NCI-H2029 treated with DMSO at 0.1 percent for 48 hours (cell line): Measurements from ENCODE around the gene AFF1.

ENCODE experiments used
- DNase-seq: peaks from one replicate; lab custom pipeline; 2025; lab: John Stamatoyannopoulos, UW

The AFF1 gene

DNA sequence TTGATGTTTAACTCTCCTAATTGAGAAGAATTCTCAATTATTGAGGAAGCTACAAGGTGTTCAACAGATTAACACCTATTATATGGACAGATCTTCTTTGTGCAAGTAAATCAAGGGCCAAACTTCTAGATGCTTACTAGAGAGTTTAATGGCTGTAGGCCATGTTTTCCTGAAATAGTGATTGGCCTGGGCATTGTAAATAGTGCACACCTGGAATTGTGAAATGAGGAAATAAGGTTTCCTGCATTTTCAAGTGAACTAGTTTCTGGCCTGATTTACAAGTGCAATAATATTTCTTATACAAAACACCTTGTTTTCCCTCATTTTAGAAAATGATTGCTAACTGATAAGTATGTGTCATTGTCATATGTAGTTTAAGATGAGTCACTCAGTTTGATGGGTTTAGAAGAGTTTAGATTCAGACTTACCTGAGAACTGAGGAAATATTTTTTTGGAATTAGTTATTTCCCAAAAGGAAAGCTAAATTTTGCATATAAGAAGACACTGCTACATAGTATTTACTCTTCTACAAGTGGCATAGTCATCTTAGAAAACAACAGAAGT, 21.2 kb downstream of the AFF1 start:
- no peak for DNase-seq

GRCh38 chr4:86957215-86957614, 22.4 kb downstream of the AFF1 start:
- no peak for DNase-seq

DNA sequence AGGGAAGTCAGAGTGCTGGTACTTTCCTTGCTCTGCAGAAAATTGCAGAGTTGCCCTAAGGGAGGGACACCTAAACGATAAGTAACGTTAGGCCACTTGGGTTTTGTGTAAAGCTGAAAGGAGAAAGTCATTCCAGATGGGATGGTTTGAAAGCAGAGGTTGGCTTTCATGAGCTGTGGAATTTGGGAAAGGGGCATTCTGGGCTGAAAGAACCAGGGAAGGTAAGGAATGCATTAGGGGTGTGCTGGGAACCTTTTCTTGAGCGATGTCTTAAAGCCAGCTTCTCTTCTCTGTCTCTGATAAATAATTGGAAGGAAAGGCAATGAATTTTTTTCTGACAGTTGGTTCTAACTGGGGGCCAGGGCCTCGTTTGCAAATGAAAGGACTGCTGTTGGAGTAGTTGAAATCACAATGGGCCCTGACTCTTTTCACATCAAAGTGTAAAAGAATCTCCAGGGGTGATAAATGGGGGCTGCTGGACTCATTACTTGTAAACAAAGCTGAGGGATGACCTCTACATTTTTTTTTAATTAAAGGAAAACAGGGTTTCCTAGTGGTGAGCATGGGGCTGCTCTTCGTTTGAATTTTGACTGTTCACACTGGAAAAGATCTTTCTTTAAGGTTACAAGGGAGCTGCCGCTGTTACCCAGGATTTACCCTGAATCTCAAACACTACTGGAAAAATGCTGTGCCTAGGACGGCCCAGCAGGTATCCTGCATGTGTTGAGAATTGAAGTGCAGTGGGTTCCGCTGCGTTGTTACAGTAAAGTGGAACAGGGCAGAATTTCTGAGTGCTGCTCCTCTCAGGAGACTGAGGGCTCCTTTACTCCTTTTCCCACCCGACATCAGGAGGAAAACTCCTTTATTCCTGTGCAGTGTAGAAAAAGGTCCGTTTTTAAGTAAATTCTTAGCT, 25.0 kb downstream of the AFF1 start:
- DNase-seq, result no peak

GRCh38 chr4:86960557-86960961, 25.7 kb downstream of the AFF1 start:
- DNase-seq, result no peak

DNA sequence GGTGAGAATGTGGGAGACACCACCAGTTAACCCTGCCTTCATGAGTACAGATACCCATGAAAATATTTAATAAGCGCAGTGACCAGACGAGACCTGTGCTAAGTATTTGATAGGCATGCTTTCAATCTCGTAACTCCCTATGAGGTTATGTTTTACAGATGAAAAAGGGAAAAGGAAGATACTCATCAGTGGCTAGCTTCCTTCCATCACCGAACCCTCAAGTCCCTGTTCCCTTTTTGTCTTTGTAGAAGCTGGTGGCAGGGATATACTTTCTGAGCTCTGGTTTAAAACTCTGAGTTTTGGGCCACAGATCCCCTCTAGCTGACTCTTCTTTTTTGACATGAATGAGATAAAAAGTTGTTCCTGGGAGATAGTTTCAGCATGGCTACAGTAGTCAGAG, 26.3 kb downstream of the AFF1 start:
- DNase-seq, result no peak

DNA sequence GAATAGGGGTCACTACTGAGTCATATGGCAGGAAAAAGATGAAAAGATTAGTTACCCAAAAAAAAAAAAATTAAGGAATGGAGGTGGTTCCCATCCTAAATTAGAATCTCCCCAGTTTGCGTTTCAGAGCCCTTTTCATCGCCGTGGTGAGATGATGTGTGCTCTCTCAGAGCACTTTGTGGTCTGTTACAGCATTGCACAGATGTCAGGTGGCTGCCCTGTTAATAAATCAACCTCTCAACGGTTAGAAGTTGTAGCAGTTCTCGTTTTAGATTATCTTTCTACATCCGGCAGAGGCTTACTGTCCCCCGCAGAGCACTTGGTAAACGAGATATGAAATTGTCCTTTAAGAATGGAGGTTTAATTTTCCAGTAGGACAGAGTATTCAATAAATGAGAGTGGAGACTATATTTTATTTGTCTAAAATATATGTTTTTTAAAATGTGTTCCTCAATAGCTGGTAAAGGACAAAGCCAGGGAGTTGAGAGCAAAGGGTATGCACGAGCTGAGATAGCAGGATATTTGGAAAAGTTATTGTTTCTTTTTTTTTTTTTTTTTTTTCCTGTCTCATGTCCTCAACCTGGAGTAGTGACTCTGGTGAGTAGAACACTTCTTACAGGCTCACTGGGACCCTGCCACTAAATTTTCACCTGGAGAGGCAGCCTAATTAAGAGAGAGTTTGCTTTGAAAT, 26.9 kb downstream of the AFF1 start:
- no peak for DNase-seq

GRCh38 chr4:86963697-86964096, 28.9 kb downstream of the AFF1 start:
- no peak for DNase-seq

- no peak for DNase-seq
Measured at GRCh38 chr4:86965019-86965976, 30.5 kb downstream of the AFF1 start.

DNA sequence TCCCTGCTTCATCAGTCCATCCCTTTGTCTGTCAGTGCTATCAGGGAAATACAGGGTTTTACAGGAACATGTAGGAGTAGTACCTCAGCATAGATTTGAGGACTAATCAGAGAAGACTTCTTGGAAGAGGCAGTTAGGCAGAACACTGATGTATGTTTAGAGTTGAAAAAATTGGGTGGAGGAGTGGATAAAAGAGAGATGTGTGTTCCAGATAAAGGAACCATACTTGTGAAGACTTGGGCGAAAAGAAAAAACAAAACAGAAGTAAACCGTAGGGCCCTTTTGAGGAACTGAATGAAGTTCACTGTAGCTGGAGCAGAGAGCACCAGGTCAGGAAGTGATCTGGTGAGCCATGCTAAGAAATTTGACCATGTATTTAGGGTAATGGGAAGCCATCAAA, 32.3 kb downstream of the AFF1 start:
- no peak for DNase-seq

DNA sequence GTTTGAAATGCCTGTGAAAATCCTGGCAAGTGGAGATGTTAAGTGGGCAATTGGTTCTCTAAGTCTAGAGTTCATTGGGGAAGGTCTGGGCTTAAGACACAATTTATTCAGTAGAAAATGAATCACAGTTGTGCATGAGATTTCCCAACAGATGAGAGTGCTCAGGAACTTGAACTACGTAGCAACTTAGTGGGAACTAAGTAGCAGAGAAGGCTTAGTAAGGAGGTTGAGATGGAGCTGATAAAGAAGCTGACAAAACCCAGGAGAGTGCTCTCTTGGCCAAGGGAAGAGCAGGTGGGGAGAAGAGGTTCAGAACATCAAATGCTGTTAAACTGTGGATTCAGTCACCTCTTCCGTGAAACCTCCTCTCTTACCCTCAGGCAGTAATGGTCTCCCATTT, 33.0 kb downstream of the AFF1 start:
- no peak for DNase-seq

- no peak for DNase-seq
Measured at GRCh38 chr4:86968547-86968946, 33.7 kb downstream of the AFF1 start.

DNA sequence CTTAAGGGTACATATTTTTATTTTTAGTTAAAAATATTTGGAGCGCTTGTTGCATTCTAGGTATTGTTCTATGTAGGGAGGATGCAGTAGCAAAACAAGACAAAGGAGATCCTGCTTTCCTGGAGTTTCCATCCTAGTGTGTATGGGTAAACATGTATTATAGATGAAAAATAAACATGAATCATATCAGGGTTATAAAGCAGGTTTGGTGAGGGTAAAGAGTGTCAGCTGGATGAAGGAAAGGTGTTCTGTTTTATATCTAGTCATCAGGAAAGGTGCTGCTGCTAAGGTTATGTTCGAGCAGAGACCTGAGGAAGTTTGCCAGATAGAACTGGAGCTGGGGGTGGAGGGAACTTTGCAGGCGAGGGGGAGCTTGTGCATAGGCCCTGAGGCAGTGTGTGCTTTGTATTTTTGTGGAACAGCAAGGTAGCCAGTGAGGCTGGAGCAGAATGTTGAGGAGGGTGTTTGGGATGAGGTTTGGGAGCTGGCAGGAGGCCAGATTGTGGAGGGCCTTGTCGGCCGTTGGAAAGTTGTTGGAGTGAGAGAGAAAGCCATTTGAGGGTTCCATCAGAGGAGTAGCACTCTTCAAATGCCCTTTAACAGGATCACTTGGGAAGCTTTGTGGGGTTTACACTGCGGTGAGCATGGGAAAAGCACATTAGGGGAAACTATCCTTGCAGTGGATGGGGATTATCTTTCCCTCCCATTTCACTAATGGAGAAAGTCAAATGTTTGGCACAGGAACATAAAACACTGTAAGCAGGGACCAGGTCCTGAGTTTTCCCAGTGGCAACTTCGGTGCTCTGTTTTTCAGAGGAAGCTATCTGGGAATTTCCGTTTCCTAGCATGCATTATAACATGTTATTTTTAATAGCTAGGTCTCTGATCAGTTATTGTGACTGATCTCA, 35.9 kb downstream of the AFF1 start:
- no peak for DNase-seq

DNA sequence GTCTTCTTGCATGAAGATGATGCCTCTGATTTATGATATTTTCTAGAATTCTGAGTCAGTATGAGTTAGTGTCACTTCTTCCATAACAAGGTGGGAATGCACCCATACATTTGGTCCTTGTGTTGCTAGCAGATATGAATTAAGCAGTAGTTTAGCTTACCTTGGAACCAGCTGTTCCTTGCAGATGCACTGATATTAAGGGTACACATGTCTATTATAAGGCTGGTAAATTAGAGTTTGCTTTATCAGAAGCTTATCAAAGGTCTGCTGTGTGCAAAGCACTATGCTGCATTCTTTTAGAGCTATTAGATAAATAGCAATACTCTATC, 36.5 kb downstream of the AFF1 start:
- no peak for DNase-seq

DNA sequence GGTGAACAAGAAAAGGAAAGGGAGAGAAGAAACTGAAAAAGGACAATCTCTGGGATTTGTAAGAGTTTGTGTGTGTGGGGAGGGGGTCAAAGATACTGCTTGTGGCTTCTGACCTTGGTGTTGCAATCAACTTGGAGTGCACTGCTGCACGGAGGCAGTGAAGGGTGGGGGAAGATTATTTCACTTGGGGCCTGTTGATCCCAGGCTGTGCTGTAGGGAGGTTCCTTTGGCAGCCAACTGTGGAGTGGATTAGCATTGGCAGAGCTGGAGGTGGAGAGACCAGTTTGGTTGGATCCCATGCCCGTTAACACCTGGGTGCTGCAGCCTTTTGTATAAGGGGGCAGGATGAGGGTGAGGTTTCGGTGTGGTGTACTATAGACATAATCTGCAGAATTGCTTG, 38.2 kb downstream of the AFF1 start:
- DNase-seq, result peak; percentile 79

GRCh38 chr4:86973668-86974067, 38.9 kb downstream of the AFF1 start:
- no peak for DNase-seq

DNA sequence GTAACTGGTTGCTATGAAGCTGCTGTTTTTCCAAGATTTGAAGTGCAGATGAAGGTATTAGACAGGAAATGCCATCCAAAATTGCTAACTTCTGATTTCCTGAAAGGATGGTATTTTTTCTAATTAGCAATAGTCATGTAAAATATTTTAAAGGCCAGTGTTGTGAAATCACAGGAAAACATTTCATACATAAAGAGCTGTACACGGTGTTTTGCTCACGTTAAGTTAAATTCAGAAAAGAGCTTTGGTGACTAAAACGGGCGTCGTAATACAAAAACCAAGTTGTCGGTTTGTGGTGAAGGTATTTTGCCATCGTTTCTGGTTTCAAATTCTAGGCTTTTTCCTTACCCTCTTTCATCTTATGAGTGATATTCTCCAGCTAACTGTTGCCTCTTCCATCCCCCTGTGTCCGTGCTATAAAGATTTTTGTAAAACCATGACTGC, 39.8 kb downstream of the AFF1 start:
- no peak for DNase-seq

GRCh38 chr4:86975927-86976326, 41.1 kb downstream of the AFF1 start:
- DNase-seq, result no peak

DNA sequence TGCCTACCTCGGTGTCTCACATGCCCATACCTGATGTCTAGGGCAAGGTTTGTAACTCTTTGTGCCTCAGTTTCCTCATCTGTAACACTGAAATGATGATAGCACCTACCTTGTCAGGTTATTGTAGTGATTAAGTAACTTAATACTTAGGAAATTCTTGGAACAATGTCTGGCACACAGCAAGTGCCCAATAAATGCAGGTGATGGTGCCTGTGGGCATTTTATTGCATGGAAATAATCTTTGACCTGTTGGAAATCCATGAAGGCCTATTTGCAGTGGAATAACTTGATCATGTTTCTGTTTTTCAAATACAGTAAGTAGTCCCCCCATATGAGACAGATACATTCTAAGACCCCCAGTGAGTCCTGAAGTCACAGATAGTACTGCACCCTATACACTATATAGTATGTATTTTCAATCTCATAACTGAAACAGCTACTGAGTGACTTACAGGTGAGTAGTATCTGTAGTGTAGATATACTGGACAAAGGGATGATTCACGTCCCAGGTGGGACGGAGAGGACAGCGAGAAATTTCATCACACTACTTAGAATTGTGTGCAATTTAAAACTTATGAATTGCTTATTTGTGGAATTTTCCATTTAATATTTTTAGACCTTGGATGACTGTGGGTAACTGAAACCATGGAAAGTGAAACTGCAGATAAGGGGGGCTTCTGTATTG, 42.1 kb downstream of the AFF1 start:
- DNase-seq, result no peak

DNA sequence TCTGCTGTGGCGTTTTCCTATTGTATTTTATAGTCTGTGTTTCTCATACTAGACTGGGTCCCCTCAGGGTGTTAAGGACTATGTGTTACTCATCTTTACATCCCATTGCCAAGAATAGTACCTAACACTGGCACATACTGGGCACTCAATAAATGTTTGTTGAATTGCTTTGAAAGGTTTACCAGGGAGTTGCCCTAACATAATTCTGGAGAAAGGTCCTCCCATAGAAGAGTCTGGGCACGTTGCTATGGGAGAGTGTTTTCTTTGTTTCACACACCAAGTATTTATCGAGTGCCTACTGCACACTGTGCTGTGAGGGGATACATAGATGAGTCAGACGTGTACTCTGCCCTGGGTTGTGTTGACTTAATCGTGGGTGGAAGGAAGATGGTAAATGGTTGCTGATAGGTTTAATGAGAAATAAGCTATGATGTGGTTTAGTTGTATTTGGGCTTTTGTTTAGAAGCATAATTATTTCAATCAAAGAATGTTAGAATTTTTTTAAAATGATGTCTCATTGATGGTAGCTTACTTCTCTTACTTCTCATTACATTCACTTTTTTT, 42.9 kb downstream of the AFF1 start:
- DNase-seq, result peak; percentile 55

DNA sequence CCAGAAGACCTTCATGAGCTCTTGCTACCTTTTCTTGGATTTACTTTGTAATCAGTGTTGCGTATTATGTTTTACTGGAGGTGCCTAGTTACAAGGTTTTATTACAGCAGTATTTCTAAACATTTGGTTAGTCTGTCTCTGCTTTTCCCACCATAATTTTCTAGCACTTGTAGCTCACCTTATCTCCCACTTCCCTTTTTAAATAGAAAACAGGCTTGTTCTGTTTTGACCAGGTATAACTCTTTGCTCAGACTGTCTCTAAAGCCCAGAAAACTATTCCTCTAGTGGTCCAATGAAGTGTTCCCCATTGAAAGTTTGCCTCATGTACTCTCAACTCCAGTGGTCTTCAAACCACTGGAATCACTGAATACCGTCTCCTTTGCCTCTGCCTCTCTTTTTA, 43.9 kb downstream of the AFF1 start:
- no peak for DNase-seq
